ENCODE measurements around the gene ATG4A. TPM values are rescaled to one million over a fixed set of nuclear protein-coding genes. Genes with fewer than 3 reads are reported as not detected.

ATG4A gene
- total RNA-seq, 4 donors from 2014 or later = 9.9 to 12.3 (median 10.8) TPM

- H3K36me3 ChIP-seq = peaks cover 3 to 29% (median 12%) of the 10 kb centered on the region in 4 donors
- no peak overlapping the region for H3K27ac ChIP-seq (replicated peaks in 1 of 4)
- WGBS = 63% methylated on average over 2 of the region's 2 CpGs
- intact Hi-C loops (cut with DNase I) = no loop called here
- DNase-seq (ENCODE audit: extremely low spot score) = no peak
- H3K4me3 ChIP-seq = no peak overlapping the region
- H3K4me1 ChIP-seq = no peaks in the 10 kb centered on the region
- TF ChIP-seq EP300 (IDR thresholded peaks at IDR 0.05) = no peak
- no peak for TF ChIP-seq POLR2AphosphoS5 (IDR thresholded peaks at IDR 0.05)
- TF ChIP-seq POLR2A (IDR thresholded peaks at IDR 0.05; ENCODE audit: low read depth) = no peak
- TF ChIP-seq CTCF (IDR thresholded peaks at IDR 0.05) = no peak
- H3K27me3 ChIP-seq = no peaks in the 10 kb centered on the region
- no peaks in the 10 kb centered on the region for H3K9me3 ChIP-seq
Observed at GRCh38 chrX:108132876-108133275, 41.3 kb downstream of the ATG4A start.

DNA sequence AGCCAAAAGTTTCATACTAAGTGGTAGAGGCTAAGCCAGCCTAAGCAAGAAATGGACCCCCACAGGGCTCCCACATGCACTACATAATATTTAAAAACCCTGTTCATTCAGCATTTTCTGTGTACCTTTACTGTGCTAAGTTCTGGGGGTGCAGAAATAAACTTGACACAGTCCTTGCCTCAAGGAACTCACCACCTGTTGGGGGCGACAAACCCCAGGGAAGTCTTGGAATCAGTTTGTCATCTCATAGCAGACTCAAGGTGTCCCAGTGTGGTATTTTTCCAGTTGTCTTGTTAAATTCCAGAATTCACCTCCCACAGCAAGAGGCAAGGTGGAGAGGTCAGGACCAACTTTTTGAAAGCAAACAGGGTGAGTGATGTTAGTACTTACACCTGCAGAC, 43.1 kb downstream of the ATG4A start:
- Histone ChIP-seq H3K4me3 (no peak overlapping the region), H3K27ac (replicated peaks in 1 of 4) (no peak overlapping the region), H3K9me3 (peaks cover 0 to 2% (median 0%) of the 10 kb centered on the region in 4 donors), H3K4me1 (no peaks in the 10 kb centered on the region), H3K36me3 (peaks cover 3 to 42% (median 22%) of the 10 kb centered on the region in 4 donors), H3K27me3 (peaks cover 0 to 4% (median 0%) of the 10 kb centered on the region in 4 donors)
- no peak for TF ChIP-seq EP300 (IDR thresholded peaks at IDR 0.05)
- TF ChIP-seq POLR2A (IDR thresholded peaks at IDR 0.05; ENCODE audit: low read depth) = no peak
- no peak for TF ChIP-seq POLR2AphosphoS5 (IDR thresholded peaks at IDR 0.05)
- no peak for TF ChIP-seq CTCF (IDR thresholded peaks at IDR 0.05)
- intact Hi-C loops (cut with DNase I) = no loop called here
- no peak for DNase-seq (ENCODE audit: extremely low spot score)
- WGBS = 67% methylated on average over 1 of the region's 1 CpG

- Histone ChIP-seq H3K27ac (replicated peaks in 1 of 4) (no peak overlapping the region), H3K36me3 (peaks cover 3 to 46% (median 34%) of the 10 kb centered on the region in 4 donors)
- intact Hi-C loops (cut with DNase I) = no loop called here
Observed at GRCh38 chrX:108138814-108139702, 47.5 kb downstream of the ATG4A start.

GRCh38 chrX:108148524-108148923, 56.9 kb downstream of the ATG4A start:
- no peak for DNase-seq (ENCODE audit: extremely low spot score)
- Histone ChIP-seq H3K27ac (replicated peaks in 1 of 4) (no peak overlapping the region), H3K9me3 (no peaks in the 10 kb centered on the region), H3K36me3 (peaks cover 0 to 32% (median 7%) of the 10 kb centered on the region in 4 donors), H3K4me1 (no peaks in the 10 kb centered on the region), H3K27me3 (no peaks in the 10 kb centered on the region), H3K4me3 (no peak overlapping the region)
- TF ChIP-seq EP300 (IDR thresholded peaks at IDR 0.05) = no peak
- no peak for TF ChIP-seq CTCF (IDR thresholded peaks at IDR 0.05)
- intact Hi-C loops (cut with DNase I) = no loop called here

More at GRCh38 chrX:108138814-108139702, 47.5 kb downstream of the ATG4A start:
- Histone ChIP-seq H3K4me3 (no peak overlapping the region), H3K9me3 (peaks cover 0 to 6% (median 0%) of the 10 kb centered on the region in 4 donors), H3K27me3 (peaks cover 0 to 4% (median 0%) of the 10 kb centered on the region in 4 donors), H3K4me1 (no peaks in the 10 kb centered on the region)
- TF ChIP-seq POLR2AphosphoS5 (IDR thresholded peaks at IDR 0.05) (no peak), CTCF (IDR thresholded peaks at IDR 0.05) (peak in 2 of 3 experiments; percentile 25 to 45), EP300 (IDR thresholded peaks at IDR 0.05) (no peak)
- DNase-seq (ENCODE audit: extremely low spot score) = no peak
- 60% methylated on average over 7 of the region's 7 CpGs for WGBS
